GM19025 (cell line): ENCODE results near the gene ABAT.
"Not testable (repeated sequence)": the region's sequence is repeated elsewhere in the genome, so short reads cannot be mapped to it uniquely, and the experiment has no call there.

Experiments used
- ATAC-seq: cut with Tn5 transposase; IDR thresholded peaks from one replicate; pipeline ENCODE4 v1.9.1; 2021; ENCODE audit warnings: mild to moderate bottlenecking, low read depth, moderate library complexity; ENCODE audit not compliant: unreplicated experiment

The ABAT gene

GRCh38 chr16:8648877-8649276, 25.5 kb upstream of the ABAT start:
- no peak for ATAC-seq

DNA sequence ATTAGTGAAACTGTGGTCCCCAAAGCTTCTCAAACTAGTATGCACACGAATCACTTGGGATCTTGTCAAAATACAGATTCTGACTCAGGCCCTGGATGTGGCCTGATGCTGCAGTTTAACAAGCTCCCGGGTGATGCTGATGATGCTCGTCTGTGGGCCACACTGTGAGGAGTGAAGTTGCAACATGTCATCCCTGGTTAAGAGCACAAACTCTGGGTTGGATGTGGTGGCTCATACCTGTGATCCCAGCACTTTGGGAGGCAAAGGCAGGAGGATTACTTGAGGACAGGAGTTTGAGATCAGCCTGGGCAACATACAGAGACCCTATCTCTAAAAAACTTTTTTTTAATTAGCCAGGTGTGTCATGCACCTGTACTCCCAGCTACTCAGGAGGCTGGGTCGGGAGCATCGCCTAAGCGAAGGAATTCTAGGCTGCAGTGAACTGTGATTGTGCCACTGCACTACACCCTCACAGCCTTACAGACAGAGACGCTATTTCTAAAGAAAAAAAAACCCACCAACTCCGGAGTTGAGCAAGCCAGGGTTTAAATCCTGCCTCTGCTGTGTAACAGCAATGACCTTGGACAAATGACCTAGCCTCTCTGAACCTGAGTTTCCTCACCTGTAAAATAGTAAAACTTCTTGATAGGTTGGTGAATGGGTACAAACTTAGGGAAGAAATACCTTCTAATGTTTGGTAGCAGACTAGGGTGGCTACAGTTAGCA, 24.4 kb upstream of the ABAT start:
- ATAC-seq = no peak

GRCh38 chr16:8651958-8652357, 22.5 kb upstream of the ABAT start:
- ATAC-seq = not testable (repeated sequence)

GRCh38 chr16:8655184-8655717, 19.2 kb upstream of the ABAT start:
- ATAC-seq = peak; percentile 64

- ATAC-seq = no peak
Observed at GRCh38 chr16:8656376-8656775, 18.0 kb upstream of the ABAT start.

GRCh38 chr16:8660841-8661301, 13.5 kb upstream of the ABAT start:
- no peak for ATAC-seq

- no peak for ATAC-seq
Observed at GRCh38 chr16:8661703-8662102, 12.7 kb upstream of the ABAT start.

- ATAC-seq = no peak
Observed at GRCh38 chr16:8663192-8664089, 11.0 kb upstream of the ABAT start.

DNA sequence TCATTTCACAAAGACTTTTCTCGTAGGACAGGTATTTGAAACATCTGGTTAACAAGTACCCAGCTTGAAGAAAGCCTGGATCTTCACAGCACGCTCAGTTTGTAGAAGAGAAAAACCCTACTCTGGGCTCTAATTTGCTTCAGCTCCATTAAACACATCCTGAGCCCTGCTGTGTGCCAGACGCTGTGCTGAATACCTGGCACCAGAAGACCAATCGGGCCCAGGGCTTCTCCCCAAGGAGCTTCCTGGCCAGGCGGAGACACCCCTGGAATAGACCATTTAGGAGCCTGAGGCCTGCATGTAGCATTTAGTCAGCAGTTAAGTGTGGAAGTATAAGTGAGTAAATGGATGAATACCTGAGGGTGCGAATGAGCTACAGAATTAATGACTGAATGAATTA, 8.9 kb upstream of the ABAT start:
- ATAC-seq = no peak

DNA sequence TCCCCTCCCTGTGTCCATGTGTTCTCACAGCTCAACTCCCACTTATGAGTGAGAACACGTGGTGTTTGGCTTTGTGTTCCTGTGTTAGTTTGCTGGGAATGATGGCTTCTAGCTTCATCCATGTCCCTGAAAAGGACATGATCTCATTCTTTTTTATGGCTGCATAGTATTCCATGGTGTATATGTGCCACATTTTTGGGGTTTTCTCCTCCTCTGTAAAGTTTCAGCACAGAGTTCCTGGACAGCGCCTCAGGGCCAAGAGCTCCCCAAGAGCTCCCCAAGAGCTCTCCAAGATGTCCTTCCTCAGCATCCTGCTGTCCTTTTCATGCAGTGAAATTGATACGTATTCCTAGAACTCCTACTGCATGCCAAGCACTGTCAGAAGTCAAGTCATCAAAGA, 6.9 kb upstream of the ABAT start:
- no peak for ATAC-seq

GRCh38 chr16:8668113-8668512, 6.3 kb upstream of the ABAT start:
- ATAC-seq = no peak

GRCh38 chr16:8669481-8669880, 4.9 kb upstream of the ABAT start:
- ATAC-seq = no peak

GRCh38 chr16:8670014-8670560, 4.3 kb upstream of the ABAT start:
- no peak for ATAC-seq

GRCh38 chr16:8673611-8674412, 605 bp upstream of the ABAT start:
- peak; percentile 32 for ATAC-seq

DNA sequence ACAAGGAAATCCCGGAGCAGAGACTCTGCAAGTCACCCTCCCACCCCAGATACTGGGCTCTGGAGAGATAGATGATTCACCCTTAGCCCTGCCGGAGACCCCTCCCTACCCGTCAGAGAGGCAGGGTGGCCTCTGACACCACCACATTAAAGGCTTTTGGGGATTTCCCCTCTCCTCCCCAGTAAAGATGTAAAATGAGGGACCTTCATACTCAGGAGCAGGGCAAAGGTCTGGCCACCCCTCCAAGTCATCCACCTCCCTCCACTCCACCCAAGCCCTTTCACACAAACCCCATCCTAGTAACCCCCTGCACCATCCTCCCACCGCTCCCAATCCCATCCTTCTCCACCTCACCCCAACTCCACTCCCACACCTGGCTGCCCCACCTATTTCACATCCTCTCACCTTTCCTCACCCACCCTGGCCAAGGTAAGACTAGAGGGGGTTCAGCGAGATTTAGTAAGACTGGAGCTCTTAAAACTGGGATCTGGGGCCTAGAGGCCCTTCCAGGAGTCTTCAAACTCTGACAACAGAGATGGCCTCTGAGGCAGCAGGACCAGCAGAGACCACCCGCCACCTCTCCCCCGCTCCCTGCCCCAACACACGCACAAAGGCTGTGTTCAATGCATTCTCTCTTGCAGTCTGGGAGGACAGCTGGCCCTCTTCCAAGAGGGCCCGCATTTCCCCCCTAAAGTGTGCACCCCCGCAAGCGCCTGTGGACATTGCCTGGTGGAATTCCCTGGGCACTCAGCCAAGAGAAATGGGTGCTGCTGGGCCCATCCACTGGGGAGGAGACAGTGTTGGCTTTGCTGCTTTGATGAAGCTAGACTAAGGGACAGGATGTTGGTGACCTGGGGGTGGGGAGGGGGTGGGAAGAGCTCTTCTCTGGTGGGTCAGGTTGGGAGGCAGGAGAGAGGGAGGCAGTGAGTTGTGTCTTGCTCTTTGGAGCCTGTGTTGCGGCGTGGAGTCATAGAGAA, 1.1 kb downstream of the ABAT start:
- no peak for ATAC-seq

- no peak for ATAC-seq
Observed at GRCh38 chr16:8676160-8676547, 1.7 kb downstream of the ABAT start.

DNA sequence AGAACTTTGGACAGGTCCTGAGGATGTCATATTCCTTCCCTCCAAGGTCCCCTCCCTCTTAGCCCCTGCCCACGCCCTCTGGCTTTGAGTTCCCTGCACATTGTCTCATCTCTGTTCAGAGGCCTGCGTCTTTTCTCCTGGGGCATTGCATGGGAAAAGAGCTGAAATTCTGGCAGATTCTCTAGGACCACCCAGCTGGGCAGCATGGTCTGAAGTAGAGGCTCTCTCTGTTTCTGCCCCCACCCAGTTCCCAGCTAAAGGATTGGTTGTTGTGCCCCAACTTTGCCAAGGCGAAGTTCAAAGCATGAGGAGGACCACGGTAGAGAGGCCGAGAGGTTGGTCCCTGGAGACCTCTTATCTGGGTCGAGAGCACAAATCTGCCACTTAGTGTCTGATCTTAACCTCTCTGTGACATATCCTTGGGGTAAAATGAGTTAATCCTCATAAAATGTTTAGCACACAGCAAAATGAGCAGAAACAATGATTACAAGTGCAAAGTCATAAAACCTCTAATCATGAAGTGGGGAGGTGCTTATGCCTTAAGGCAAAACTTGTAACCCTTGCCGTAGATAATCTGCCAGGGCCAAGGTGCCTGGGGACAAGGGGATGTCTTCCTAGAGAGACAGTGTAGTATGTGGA, 2.4 kb downstream of the ABAT start:
- no peak for ATAC-seq

- no peak for ATAC-seq
Observed at GRCh38 chr16:8677481-8677880, 3.1 kb downstream of the ABAT start.
